Pericardium fibroblast (primary cell): ENCODE measurements around the gene CDC6. TPM values are rescaled to one million over a fixed set of nuclear protein-coding genes. Genes with fewer than 3 reads are reported as not detected.

Experiments used
- total RNA-seq: library from RNA; depleted of rRNA; stranded (reverse); fragments of >200 nt; gene quantifications from 2 replicates; pipeline ENCODE4 v1.2.3, GENCODE V29; 2015

CDC6 gene, protein sequence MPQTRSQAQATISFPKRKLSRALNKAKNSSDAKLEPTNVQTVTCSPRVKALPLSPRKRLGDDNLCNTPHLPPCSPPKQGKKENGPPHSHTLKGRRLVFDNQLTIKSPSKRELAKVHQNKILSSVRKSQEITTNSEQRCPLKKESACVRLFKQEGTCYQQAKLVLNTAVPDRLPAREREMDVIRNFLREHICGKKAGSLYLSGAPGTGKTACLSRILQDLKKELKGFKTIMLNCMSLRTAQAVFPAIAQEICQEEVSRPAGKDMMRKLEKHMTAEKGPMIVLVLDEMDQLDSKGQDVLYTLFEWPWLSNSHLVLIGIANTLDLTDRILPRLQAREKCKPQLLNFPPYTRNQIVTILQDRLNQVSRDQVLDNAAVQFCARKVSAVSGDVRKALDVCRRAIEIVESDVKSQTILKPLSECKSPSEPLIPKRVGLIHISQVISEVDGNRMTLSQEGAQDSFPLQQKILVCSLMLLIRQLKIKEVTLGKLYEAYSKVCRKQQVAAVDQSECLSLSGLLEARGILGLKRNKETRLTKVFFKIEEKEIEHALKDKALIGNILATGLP
- 0.93 and 1.3 TPM in 2 replicates for total RNA-seq

DNA sequence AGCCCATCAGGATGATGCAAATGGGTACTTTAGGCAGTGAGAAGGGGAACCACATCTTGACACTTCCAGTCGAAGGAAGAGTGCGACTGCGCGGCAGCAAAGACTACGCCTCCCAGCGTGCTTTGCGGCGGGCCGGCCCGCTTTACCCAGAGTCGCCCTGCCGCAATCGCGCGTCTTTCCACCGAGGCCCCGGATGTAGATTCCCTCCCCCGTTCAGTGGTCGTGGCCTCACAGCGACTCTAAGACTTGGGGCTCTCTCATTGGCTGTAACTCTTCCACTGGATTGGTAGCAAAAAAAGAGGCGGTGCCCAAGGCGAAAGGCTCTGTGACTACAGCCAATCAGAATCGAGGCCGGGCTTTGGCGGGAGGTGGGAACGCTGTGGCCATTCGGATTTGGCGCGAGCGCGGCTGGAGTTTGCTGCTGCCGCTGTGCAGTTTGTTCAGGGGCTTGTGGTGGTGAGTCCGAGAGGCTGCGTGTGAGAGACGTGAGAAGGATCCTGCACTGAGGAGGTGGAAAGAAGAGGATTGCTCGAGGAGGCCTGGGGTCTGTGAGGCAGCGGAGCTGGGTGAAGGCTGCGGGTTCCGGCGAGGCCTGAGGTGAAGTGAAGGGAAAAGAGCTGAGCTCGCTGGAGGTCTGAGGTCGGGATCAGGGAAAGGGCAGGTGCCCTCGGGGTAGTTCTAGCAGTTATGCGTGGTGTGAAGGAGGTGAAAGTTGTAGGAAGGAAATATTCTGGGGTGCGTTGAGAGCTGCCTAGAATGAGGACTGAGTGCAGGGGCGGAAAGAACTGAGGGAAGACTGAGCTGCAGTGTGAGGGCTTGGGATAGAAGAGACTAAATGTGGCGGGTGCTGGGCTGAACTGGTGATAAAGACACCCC, at the start of gene CDC6:
CDC6 (plus strand) TSS at position 386 of the 876 bp plus-strand sequence. CDS start 1,542 bp downstream, outside the sequence.

DNA sequence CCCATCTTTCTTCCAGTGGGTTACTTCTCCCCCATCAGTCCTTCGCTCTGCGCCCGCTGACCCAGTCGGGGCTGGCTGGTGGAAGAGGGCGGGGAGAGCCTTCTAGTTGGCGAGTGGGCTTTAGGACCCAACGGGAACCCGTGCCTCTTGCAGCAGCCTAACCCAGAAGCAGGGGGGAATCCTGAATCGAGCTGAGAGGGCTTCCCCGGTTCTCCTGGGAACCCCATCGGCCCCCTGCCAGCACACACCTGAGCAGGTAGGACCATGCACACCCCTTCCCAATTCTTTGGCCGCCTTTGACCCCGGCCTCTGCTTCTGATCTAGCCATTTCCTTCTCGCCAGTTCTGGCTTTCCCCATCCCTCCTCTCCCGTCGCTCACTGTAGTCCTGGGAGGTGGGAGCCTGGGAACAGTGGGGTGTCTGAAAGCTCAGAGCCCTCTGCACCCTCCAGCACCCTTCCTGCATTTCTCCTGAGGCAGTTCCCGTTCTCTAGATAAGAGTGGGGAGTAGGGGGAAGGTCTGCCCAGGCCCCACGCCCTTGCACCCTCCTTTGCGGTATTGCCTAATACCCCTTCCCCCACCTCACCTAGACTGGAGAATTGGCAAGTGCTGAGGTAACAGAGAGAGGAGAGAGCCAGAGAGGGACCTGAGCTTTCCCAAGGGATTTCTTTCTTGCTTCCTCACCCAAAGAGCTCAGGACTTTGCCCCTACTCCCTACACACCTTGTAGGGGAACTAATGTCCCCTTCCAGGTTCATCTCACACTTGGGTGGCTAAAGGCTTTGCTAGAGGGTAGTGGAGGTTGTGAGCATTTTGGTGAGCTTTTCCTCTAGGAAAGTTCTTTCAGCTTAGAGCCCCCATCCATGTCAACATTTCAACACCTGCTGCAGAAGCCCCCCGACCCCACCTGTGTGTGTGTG, 21.6 kb downstream of the CDC6 start, which contains the start of gene RARA:
RARA (plus strand) TSS at position 150 of the 918 bp plus-strand sequence. CDS start 22,039 bp downstream, outside the sequence.

Other genes starting within 250 kb of the CDC6 start
- gene MED24, start 233.5 kb upstream of the CDC6 start, total RNA-seq = 48.8 and 51.1 TPM in 2 replicates
- gene THRA, start 224.9 kb upstream of the CDC6 start, total RNA-seq = 28.5 and 30.5 TPM in 2 replicates
- 0.94 and 1.2 TPM in 2 replicates for gene NR1D1, start 187.3 kb upstream of the CDC6 start, total RNA-seq
- gene MSL1, start 165.9 kb upstream of the CDC6 start, total RNA-seq = 48.8 and 51.6 TPM in 2 replicates
- gene CASC3, start 147.3 kb upstream of the CDC6 start, total RNA-seq = 22.2 and 33.8 TPM in 2 replicates
- 1.4 and 2.0 TPM in 2 replicates for gene RAPGEFL1, start 110.4 kb upstream of the CDC6 start, total RNA-seq
- 5.4 and 7.0 TPM in 2 replicates for gene WIPF2, start 68.6 kb upstream of the CDC6 start, total RNA-seq
- 52.8 and 61.3 TPM in 2 replicates for gene RARA, start 21.3 kb downstream of the CDC6 start, total RNA-seq
- 1.4 and 6.9 TPM in 2 replicates for gene GJD3, start 76.9 kb downstream of the CDC6 start, total RNA-seq
- gene TOP2A, start 130.0 kb downstream of the CDC6 start, total RNA-seq = 3.1 and 6.3 TPM in 2 replicates
- gene IGFBP4, start 155.6 kb downstream of the CDC6 start, total RNA-seq = 377 and 471 TPM in 2 replicates
- 7.5 TPM in 1 of 2 replicates, not detected in the other for gene TNS4, start 213.7 kb downstream of the CDC6 start, total RNA-seq